GM19035 (cell line): Measurements from ENCODE around the gene DTNA.
A peak's percentile ranks its signal among the peaks of the same experiment; 100 is the strongest.
"Not testable (repeated sequence)": the region's sequence is repeated elsewhere in the genome, so short reads cannot be mapped to it uniquely, and the experiment has no call there.

Experiments
- ATAC-seq: cut with Tn5 transposase; IDR thresholded peaks from one replicate; pipeline ENCODE4 v1.9.1; 2021; ENCODE audit not compliant: unreplicated experiment

DTNA gene

DNA sequence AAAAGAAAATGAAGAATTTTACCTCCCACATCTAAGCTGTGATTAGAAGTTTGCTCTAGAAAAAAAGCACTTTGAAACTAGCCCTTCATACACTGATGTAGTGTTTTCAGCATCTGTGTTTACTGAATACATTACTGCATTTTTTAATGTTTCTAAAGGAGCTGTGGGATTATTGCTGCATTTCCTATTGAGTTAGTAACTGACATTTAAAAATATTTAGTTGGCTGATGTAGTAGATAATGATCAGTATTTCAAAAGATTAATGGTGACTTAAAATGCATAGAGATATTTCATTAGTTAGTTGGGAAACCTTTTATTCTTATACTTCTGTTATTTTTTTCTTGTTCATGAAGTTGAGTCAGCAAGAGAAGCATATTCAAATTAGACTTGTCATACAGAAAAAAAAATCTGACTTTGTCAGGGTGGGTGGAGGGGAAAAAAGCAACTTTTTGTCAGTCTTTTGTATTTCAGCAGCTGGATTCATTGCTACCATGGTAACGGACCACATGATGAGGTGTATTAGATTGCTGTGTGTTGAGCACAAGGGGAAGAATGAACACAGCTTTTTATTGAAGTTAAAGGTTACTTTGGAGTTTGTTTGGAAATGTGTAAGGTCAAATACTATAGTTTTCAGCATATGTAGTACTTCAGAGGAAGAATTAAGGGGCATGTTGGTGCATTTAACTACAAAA lies at the start of gene DTNA:
DTNA (plus strand) TSS at position 549 of the 692 bp plus-strand sequence. CDS start 45,679 bp downstream, outside the sequence.
- ATAC-seq, result no peak

DNA sequence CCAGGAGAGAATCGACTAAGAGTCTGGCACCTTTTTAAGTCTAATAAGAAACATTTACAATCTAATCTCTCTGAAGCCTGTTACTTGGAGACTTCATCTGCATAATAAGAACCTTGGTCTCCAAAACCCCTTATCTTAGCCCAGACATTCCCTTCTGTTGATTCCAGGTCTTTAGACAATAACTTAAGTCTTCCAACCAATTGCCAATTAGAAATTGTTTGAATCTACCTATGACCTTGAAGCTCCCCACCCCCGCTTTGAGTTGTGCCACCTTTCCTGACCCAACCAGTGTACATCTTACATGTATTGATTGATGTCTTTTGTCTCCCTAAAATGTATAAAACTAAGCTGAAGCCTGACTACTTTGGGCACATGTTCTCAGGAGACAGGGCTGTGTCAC lies 49.5 kb upstream of the DTNA start:
- no peak for ATAC-seq

DNA sequence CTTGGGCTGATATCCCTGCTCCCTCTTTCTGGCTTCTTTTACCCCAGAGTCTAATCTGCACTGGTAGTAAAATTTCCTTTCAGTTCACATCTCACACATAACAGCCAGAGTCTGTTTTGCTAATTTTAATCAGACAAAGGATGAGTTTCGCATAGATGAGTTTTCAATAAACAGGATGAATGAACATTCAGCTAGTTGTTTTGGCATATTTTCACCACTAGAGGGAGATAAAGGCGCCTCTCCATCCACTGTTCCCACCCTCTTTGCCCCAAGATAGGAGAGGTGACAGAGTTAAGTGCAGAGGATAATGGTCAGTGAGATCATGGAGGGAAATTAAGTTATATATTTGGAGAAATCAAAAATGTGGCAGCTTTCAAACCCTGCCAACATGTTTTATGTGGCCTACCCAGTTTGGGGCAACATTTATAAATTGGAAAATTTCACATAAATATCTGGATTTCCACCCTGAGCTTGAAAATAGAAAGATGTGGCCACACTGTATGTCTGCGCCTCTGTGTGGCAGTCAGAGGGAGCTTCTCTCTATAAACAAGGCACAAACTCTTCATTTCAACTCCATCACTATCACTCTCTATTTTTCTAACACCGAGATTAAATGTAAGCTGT lies 48.5 kb upstream of the DTNA start:
- peak; percentile 94 for ATAC-seq

DNA sequence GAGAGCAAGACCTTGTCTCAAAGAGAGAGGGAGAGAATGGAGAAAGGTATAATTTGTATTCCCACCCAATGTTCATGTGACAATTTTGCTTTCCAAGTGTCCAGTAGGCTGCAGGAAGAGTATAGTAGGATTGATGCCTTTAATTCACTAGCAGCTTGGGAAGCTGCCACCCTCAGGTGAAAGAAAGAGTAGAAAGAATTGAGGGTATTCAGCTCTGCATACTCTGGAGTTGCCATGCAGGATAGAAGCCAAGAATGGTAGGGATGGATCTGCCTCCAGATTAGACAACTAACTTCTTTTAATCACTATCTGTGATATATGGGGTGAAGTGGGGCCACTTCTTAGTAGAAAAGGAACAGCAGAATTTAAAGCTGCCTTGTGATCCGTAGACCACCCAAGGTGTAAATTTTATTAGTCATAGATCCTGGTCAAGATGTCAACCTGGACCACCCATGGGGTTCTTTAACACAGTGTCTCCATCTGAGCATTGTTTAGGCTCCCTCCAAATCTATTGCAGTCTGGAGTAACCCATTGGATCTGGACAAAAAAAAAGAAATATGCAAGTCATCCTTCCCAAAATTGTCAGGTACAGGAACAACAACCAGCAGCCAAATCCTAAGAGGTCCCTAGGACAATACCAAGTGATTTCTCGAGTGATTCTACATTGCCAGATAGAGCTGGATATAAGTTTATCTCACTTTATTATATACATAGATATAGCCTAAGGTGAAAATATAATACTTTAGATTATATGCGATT lies 33.1 kb upstream of the DTNA start:
- ATAC-seq, result no peak

DNA sequence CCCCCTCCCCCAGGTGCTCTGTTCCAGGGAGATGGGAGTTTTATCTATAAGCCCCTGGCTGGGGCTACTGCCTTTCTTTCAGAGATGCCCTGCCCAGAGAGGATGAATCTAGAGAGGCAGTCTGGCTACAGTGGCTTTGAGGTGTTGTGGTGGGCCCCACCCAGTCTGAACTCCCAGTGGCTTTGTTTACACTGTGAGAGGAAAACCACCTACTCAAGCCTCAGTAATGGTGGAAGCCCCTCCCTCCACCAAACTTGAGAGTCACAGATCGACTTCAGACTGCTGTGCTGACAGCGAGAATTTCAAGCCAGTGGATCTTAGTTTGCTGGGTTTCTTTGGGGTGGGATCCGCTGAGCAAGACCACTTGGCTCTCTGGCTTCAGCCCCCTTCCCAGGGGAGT lies 20.3 kb upstream of the DTNA start:
- not testable (repeated sequence) for ATAC-seq

DNA sequence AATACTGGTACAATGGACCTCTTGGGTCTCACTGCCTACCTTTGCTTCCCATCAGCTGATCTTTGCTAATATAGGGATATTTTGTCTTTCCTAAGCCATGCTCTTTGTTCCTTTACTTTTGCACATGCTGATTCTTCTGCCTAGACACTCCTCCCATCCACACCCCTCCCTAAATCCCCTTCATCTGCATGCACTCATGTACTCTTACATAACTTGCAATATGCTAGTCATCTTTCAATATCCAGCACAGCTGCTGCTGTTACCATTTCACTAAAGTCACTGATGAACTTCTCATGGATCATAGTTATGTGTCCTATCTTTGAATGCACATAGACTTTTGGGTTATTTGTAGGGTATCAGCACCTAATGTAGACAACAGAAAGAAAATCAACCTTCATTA lies 18.5 kb upstream of the DTNA start:
- ATAC-seq, result no peak

DNA sequence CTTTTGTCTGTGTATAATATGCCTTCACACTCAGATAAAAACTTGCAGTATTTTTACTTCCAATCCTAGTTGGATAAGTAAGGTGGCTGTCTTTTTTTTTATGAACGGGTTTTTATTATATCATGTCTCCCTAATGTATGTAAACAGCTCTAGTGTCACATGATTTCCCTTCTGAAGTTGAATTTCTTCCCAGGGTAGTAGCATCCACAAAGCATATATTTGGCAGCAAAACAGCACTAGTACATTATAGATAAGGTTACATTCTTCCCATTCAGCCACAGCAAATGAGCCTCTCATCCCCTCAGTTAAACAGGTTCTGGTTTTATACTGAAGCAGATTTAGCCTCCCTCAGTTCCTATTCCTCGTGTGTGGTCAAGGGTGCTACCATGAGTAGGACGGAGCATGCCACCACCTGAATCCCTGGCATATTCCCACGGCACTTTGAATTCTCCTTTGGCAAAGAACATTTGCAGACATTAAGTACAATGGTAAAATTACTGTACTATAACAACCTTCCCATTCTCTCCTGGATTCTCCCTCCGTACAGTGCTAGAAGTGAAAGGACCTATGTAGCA lies 15.4 kb upstream of the DTNA start:
- ATAC-seq, result no peak

DNA sequence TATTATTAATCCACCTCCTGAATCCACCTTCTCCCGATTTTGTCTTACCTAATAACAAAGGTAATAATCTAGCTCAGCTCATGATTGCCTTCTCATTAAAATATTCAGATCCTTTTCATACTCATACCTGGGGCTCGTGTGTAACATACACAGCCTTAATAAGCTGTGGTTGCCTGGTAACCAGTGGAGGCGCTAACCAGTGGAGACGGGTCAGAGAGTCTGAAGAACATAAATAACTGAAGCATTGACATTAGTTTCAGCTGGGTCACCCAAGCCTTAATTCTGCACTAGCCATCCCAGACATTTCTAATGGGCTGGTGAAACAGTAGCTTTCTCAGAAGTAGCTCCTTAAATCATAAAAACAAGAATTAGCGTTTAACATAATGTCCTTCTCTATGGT lies 14.8 kb upstream of the DTNA start:
- ATAC-seq, result no peak

DNA sequence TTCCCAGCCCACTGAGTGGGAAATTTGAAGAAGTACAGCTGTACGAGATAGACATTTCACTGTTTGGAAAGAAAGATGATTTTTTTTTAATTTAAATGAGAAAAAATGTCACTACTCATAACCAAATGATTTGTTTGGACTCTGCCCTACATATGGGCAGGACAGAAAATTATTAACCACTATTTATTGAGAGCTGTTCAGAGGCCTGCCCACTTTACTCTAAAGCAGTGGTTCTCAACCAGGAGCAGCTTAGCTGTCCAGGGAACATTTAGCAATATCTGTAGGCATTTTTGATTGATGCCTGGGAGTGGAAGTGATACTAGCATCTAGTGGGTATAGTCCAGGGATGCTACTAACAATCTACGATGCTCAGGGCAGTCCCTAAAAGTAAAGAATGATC lies 13.4 kb upstream of the DTNA start:
- ATAC-seq, result no peak

DNA sequence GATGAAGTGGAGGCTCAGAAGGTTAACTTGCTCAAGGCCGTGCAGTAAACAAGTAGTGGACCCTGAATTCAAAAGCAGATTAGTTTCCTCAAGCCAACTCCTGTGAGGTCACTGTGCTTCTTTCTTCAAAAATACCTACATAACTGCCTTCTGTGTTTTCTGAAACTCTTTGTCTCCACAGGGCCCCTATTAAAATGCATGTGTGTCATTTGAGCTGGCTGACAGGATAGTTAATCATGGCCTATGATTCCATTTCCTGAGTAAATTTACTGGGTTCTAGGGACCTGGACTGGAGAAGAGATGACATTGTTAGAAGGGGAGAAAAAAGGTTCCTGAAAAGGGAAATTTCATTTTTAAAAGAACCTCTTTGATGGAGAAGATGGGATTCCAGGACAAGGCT lies 12.9 kb upstream of the DTNA start:
- no peak for ATAC-seq

DNA sequence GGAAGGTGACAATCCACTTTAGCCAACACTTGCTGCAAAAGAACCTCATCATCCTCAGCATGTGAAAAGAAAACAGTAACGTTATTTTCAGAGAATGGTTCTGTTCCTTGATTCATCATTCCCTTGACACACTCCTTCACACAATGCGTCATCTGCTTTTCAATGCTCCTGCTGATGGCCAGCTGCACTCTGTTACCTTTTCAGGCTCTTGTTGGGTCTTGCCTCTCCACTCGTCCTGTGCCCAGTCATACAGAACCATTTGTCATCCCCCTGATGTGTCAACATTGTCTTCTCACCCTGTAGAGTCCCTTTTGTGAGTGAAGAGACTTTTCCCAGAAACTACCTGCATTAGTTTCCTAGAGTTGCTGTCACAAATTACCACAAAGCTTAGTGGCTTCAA lies 12.2 kb upstream of the DTNA start:
- no peak for ATAC-seq

DNA sequence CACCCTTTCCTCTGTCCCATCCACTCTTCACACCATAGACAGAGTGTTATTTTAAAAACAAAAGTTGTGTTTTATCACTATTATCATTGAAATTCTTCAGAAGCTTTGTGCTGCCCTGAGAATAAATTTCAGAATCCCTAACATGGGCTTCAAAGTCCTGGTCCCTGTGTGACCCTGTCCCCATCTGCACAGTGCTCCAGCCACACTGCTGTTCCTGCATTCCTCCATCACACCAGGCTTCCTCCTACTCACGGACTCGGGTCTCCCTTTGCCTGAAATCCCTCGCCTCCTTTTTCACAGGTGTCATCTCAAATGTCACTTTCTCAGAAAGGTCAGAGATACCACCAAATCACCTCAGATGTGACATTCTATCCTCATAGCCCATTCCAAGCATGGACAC lies 8.2 kb upstream of the DTNA start:
- no peak for ATAC-seq

DNA sequence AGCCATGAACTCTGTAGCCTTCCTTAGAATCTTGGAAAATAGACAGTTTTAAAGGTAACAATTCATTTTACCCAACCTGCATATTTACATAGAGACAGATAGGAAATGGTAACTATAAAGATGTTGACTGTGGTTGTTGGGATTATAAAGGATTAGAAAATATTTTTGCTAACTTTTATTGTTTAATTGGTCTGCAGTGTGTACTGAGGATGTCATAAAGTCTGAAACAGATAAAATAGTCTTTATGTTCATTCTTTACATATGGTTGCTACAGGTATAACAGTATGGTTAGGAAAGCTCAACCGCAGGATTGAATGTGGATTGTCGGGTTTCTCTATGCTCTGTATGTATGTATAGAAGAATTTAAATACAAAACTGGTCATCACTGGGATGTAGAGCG lies 7.3 kb upstream of the DTNA start:
- ATAC-seq, result no peak

DNA sequence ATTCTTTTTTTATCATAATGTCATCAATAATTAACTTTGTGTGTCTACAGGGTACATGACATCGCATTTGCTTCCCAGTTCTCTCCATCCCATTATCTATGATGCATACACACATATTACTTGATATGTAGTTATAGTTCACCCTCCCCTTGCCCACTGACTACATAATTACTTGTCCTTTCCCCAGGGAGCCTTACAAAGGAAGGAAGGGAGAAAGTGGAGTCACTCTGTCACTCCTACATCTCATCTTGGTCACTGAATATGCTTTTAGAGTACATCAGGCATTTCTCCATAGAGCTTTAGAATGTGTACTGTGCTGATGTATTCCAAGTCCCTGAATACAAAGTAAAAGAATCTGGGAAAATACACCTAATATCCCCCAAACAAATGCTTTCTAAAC lies 6.0 kb upstream of the DTNA start:
- ATAC-seq, result no peak

DNA sequence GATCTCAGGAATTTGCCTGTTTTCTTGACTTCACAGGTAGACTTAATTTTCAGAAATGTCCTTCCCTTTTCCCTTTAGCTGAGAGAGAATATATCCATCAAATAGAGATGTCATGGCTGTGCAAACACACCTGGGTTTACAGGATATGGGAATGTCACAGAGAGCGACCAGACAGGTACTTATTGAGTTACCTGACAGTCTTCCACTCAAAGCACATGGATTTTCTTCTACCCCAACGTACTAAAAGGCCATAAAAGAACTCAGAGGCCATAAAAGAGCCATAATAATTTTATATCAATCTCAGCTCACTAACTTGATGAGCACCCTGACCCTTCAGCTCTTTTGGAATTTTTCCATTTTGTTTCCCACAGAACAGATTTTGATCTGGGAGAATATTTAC lies 5.3 kb upstream of the DTNA start:
- ATAC-seq, result no peak

DNA sequence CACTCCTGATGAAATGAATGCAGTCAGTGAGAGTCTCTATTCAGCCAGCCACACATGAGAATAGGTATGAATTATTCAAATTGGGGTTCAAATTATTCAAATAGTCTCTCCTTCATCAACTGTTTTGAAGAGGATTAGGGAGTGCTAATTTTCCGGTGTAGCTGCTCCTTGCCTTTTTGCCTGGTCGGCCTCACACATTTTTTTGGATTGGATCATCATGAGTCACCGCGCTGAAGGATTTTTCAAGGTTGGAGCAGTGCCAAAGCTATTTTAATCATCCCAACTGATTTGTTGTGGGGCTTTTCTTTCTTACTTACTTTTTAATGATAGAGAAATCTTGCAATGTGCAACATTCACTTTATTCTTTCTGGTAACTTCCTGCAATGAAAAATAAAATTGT lies 2.4 kb upstream of the DTNA start:
- no peak for ATAC-seq

DNA sequence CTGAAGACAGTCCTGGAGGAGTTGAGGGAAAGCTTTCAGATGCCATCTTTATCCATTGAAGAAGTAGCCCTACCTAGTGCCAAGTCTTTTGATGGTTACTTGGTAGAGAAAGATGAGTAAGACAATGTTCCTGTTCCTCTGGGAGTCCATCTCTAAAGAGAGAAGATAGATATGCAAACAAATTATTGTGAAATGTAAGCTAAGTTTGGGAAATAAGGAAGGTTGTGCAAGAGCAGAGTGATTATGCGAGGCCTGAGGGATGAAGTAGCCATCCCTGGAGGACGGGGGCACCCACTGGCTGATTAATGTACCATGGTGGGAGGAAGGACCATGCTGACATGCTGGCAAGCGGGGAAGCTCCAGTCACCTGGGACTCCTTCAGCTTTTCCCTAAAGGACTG lies 994 bp upstream of the DTNA start:
- no peak for ATAC-seq

DNA sequence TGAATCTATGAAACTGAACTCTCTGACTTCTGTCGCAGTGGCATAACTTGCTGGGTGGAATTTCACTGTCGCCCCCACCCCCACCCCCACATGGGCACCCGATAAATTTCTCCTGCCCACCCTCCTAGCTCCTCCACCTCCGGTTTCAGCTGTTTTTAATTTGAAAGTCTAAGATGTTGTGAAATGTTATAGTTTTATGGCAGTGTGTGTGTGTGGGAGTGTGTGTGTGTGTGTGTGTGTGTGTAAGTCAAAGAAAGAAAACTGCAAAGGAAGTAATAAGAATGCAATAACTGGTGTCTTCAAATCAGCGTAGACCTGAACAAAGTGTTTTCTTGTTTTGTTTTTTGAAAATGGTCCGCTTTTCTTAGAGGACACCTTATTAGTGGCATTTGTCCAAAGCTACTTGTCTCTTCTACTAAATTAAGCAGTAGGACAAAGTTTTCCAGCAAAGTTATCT lies 388 bp downstream of the DTNA start:
- no peak for ATAC-seq

DNA sequence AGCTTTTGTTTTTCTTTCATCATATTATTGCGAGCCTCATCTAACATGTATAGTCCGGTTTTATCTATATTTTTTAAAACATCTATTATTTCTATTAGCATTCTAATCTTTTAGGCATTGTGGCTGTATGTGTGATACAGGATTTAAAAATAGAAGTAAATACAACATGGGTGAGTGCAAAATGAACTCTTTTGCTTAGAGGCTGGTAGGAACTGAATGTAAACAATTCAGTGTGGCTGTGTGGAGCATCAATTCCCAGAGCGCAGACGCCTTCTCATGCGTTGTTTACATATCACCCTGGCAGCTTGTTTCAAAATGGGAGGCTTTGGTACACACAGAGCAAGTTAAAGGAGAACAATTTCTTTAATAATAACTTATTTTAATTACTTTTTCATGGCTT lies 836 bp downstream of the DTNA start:
- ATAC-seq, result no peak

DNA sequence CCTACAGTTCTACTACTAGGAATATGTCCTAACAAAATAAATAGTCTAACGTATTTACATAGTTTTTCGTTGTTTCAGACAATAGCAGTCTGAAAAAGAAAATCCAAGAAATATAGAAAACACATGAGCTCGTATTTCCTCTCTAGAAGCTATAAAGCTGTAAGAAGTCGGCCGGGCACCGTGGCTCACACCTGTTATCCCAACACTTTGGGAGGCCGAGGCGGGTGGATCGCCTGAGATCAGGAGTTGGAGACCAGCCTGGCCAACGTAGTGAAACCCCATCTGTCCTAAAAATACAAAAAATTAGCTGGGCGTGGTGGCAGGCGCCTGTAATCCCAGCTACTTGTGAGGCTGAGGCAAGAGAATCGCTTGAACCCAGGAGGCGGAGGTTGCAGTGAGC lies 6.0 kb downstream of the DTNA start:
- ATAC-seq, result not testable (repeated sequence)

DNA sequence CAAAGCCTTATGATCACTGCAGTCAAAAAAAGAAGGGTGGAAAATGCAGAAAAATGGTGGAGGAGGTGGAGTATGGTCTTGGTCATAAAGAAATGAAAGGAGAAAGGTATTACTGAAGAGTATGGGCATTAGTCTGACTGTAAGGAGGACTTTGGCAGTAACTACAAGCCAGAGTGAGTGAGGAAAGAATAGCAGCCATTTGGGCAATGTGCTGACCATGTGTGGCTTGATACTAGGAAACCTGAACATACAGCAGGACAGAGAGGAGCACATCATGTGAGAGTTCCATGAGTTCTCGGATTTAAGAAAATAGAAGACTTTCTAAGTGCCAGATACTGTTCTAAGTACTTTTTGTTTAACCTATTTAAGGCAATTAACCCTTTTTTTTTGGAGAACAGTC lies 8.5 kb downstream of the DTNA start:
- ATAC-seq, result no peak

DNA sequence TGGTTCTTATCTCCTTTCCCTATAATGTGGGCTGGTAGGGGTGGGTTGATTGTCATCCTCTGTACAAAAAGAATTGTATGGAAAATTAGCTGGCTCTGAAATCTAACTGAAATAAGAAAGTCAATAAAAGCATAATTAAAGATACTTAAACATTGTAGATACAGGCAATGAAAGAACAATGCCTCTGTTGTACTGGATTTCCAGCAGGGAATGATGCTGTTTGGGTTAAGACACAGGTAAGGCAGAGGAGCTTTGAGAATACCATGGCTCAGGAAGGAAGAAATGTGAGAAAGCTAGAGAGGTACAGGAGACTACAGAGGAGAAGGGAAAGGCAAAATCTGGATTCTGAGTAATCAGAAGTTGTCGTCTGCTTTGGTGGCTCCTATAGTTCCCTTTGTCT lies 10.1 kb downstream of the DTNA start:
- ATAC-seq, result no peak
